NCI-H774 (cell line): ENCODE measurements around the gene ALMS1.
"Not testable (repeated sequence)": the region's sequence is repeated elsewhere in the genome, so short reads cannot be mapped to it uniquely, and the experiment has no call there.

Source experiments
- DNase-seq: peaks from one replicate; lab custom pipeline; 2025; lab: John Stamatoyannopoulos, UW

The ALMS1 gene

DNA sequence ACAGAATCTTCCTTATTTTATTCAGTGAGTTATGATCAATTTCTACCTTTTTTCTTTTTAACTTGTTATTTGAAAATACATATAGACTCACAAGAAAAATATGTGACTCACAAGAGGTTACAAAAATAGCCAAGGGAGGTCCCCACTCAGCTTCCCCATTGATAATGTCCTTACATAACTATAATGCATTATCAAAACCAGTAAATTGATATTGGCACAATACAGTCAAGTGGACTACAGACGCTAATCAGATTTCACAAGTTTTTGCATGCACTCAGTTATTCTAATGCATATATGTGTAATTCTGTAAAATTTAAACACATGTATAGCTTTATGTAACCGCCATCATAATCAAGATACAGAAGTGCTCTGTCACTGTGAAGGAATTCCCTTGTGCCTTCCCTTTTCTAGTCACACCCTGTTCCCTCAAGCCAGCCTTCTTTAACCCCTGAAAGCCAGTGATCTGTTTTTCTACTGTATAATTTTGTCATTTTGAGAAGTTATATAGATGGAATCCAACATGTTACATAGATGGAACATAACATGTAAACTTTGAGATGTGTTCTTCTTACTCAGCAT, 118.4 kb downstream of the ALMS1 start:
- DNase-seq, result no peak

DNA sequence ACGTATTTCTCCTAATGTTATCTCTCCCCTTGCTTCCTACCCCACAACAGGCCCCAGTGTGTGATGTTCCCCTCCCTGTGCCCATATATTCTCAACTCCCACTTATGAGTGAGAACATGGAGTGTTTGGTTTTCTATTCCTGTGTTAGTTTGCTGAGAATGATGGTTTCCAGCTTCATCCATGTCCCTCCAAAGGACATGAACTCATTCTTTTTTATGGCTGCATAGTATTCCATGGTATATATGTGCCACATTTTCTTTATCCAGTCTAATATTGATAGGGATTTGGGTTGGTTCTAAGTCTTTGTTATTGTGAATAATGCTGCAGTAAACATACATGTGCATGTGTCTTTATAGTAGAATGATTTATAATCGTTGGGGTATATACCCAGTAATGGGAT, 119.2 kb downstream of the ALMS1 start:
- DNase-seq, result not testable (repeated sequence)

DNA sequence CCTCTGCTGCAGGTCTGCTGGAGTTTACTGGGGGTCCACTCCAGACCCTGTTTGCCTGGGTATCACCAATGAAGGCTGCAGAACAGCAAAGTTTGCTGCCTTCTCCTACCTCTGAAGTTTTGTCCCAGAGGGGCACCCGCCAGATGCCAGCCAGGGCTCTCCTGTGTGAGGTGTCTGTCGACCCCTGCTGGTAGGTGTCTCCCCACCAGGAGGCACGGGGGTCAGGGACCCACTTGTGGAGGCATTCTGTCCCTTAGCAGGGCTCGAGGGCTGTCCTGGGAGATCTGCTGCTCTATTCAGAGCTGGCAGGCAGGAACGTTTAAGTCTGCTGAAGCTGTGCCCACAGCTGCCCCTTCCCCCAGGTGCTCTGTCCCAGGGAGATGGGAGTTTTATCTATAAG, 124.8 kb downstream of the ALMS1 start:
- not testable (repeated sequence) for DNase-seq

GRCh38 chr2:73516033-73516432, 130.4 kb downstream of the ALMS1 start:
- DNase-seq, result no peak

- no peak for DNase-seq
Observed at GRCh38 chr2:73528688-73529087, 143.1 kb downstream of the ALMS1 start.

GRCh38 chr2:73530773-73531172, 145.1 kb downstream of the ALMS1 start:
- not testable (repeated sequence) for DNase-seq

- DNase-seq, result no peak
Observed at GRCh38 chr2:73532381-73532780, 146.7 kb downstream of the ALMS1 start.

GRCh38 chr2:73536133-73536840, 150.7 kb downstream of the ALMS1 start:
- no peak for DNase-seq

DNA sequence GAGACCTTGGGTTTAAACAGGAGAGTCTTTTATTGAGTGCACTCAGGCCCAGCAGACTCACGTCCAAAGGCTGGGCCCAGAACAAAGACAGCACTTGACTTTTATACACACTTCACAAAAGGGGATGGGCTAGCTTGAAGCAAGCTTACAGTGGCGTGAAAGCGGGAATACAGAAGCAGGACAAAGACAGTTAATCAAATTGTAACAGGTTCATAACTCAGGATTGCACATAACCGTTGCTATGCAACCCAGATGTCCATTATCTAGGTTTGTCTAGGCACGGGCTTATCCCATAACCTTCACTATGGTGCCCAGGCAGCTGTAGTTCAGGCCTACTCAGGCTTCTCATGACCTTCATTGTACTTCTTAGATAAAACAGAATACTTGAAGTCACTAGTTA, 175.2 kb downstream of the ALMS1 start:
- DNase-seq, result peak; percentile 81

- DNase-seq, result no peak
Observed at GRCh38 chr2:73561422-73561821, 175.8 kb downstream of the ALMS1 start.

GRCh38 chr2:73564986-73565385, 179.3 kb downstream of the ALMS1 start:
- no peak for DNase-seq

GRCh38 chr2:73566288-73566878, 180.7 kb downstream of the ALMS1 start:
- DNase-seq, result no peak

DNA sequence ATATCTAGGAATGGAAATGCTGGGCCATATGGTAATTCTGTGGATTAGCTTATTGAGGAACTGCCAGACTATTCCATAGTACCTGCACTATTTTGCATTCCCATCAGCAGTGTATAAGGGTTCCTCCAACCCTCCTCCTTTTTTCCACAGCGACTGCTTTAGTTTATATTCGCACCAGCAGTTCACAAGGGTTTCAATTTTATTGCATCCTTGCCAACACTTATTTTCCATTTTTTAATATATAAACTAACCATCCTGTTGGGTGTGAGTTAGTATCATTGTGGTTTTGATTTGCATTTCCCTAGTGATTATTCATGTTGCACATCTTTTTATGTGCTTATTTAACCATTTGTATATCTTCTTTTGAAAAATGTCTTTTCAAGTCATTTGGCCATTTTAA, 189.6 kb downstream of the ALMS1 start:
- no peak for DNase-seq

DNA sequence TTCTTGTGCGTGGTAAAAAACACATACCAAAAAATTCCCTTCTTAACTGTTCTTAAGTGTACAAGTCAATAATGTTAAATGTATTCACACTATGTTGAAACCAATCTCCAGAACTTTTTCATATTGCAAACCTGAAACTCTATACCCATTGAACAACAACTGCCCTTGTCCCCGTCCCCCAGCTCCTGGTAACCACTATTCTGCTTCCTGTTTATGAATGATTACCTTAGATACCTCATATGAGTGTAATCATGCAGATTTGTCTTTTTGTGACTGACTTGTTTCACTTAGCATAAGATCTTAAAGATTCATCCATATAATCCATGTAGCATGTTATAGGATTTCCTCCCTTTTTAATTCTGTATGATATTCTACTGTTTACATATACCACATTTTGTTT, 196.7 kb downstream of the ALMS1 start:
- no peak for DNase-seq

DNA sequence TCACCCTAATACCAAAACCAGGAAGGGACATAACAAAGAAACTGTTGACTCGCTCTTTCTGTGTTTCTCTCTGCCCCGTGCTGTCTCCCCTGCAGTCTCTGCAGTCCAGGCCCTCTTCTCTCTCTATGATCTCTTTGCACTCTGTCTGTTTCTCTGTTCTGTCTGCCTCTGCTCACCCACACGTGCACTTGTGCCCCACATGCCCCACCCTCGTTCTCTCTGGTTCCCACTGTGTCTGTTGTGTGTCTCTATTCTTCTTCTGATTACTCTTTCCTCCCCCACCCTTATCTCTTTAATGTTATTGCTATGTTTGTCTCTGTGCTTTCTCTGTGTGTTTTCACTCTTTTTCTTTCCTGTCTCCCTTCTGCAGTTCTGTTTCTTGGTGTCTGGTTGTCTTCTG, 202.5 kb downstream of the ALMS1 start:
- peak; percentile 1 for DNase-seq

DNA sequence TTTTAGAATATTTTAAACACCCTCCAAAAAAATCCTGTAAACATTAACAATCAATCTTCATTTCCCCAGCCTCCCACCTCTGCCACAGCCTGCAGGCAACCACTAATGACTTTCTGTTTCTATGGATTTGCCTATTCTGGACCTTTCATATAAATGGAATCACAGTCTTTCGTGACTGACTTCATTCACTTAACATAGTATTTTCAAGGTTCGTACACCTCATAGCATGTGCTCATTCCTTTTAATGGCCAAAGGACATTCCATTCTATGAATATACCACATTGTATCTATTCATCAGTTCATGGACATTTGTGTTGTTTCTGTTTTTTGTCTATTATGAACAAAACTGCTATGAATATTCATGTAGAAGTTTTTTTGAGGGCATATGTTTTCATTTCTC, 208.0 kb downstream of the ALMS1 start:
- no peak for DNase-seq

DNA sequence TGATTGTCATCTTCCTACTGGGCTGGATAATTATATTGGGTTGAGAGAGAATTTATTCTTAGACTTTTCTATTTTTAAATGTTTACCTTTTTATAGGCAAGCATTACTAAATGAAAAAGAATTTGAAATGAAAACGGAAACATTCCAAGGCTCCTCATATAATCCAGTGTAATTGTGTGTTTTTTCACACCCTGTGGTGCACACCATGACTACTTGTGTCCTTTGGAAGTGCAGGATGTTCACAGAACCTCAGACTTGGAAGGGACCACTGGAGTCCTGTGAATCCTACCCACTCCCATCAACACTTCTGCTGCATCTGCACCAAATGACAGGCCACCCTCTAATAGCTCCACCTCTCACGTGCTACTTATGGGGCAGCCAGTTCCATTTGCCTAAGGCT, 208.6 kb downstream of the ALMS1 start:
- no peak for DNase-seq

DNA sequence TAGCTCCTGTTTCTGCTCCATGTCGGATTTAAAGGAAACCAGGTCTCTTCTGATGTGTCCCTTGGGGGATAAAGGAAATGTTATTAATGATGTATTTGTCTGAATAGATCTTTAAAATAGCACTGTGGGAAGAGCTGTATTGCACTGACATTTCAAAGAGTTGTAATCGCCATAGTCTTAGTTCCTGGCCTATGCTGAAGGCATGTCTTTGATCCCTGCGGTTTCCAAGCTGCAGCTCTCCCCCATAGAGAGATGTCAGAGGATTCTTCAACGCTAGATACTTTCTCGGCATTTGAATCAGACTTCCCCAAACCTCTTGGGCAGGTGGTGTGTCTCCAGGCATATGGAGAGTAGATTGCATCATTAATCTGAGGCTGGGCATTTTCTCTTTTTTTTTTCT, 216.1 kb downstream of the ALMS1 start:
- no peak for DNase-seq

DNA sequence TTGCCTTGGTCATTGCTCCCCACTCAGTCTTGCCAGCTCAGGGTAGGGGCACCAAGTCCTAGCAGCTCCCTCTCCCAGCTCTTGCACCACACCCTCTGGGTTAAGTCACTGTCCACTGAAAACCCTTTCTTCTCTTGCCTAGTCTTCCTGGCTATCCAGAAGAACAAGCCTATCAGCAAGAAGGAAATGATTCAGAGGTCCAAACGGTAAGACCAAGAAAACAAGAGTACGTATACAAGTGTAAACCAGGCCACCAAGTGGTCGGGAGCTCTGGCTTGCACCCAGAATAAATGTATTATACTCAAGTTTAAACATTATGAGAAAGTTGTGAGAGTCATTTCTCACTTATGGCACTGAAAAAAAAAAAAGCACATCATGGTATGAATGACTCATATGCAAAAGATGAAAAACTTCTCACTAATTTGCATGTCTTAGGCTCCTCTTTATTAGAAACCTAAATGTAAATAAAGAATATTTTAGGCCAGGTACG, 217.5 kb downstream of the ALMS1 start:
- not testable (repeated sequence) for DNase-seq

- DNase-seq, result not testable (repeated sequence)
Observed at GRCh38 chr2:73604589-73604988, 219.0 kb downstream of the ALMS1 start.

- DNase-seq, result no peak
Observed at GRCh38 chr2:73610111-73610510, 224.5 kb downstream of the ALMS1 start.

DNA sequence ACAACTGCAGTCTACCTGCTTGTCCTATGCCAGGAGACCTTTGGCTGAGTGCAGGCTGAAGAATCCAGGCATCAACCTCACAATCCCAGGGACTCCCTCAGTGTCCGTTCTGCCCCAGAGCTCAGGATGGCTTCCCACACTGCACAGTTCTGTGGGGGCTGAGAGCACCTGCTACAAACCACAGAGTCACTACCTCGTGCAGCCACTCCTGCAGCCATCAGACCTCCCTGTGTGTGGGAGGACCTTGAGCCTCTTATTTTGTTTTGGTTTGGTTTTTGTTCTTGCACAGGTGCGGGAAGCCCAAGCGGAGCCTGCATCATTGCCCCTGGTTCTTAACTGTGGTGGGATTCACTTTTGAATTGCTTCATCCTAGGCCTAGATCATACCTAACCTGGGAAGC, 225.6 kb downstream of the ALMS1 start:
- no peak for DNase-seq

- no peak for DNase-seq
Observed at GRCh38 chr2:73611867-73612266, 226.2 kb downstream of the ALMS1 start.
